ENCODE results near the gene FAM193B.
"Not testable (repeated sequence)": the region's sequence is repeated elsewhere in the genome, so short reads cannot be mapped to it uniquely, and the experiment has no call there.

FAM193B gene

GRCh38 chr5:177575488-177575887 is 21.1 kb upstream of the FAM193B start:
- DNase-seq, result no peak

- no peak for DNase-seq
Observed at GRCh38 chr5:177569894-177570293, 15.5 kb upstream of the FAM193B start.

GRCh38 chr5:177568326-177568725 is 14.0 kb upstream of the FAM193B start:
- no peak for DNase-seq

- DNase-seq, result no peak
Observed at GRCh38 chr5:177565046-177565445, 10.7 kb upstream of the FAM193B start.

- DNase-seq, result not testable (repeated sequence)
Observed at GRCh38 chr5:177559446-177559941, 5.1 kb upstream of the FAM193B start.

- DNase-seq, result no peak
Observed at GRCh38 chr5:177557796-177558195, 3.4 kb upstream of the FAM193B start.

GRCh38 chr5:177557041-177557647 is 2.8 kb upstream of the FAM193B start:
- DNase-seq, result no peak

GRCh38 chr5:177555665-177556064 is 1.3 kb upstream of the FAM193B start:
- DNase-seq, result no peak

- no peak for DNase-seq
Observed at GRCh38 chr5:177555228-177555627, 865 bp upstream of the FAM193B start.

GRCh38 chr5:177553671-177554429 is 513 bp downstream of the FAM193B start:
- DNase-seq, result peak; percentile 52 to 60

- no peak for DNase-seq
Observed at GRCh38 chr5:177552839-177553455, 1.4 kb downstream of the FAM193B start.

- DNase-seq, result no peak
Observed at GRCh38 chr5:177550122-177550521, 4.2 kb downstream of the FAM193B start.

GRCh38 chr5:177548495-177548894 is 5.9 kb downstream of the FAM193B start:
- no peak for DNase-seq

GRCh38 chr5:177547736-177548135 is 6.6 kb downstream of the FAM193B start:
- DNase-seq, result no peak

- DNase-seq, result no peak
Observed at GRCh38 chr5:177546258-177546741, 8.1 kb downstream of the FAM193B start.

- DNase-seq, result no peak
Observed at GRCh38 chr5:177545487-177546257, 8.7 kb downstream of the FAM193B start.

GRCh38 chr5:177542816-177543465 is 11.4 kb downstream of the FAM193B start:
- no peak for DNase-seq

- no peak for DNase-seq
Observed at GRCh38 chr5:177540438-177540837, 13.9 kb downstream of the FAM193B start.

GRCh38 chr5:177539411-177539810 is 15.0 kb downstream of the FAM193B start:
- no peak for DNase-seq

GRCh38 chr5:177538876-177539275 is 15.5 kb downstream of the FAM193B start:
- no peak for DNase-seq

- no peak for DNase-seq
Observed at GRCh38 chr5:177537389-177538361, 16.7 kb downstream of the FAM193B start.
